ENCODE data around the gene GRID1.

Gene GRID1

GRCh38 chr10:85622425-85622824 lies 744.2 kb downstream of the GRID1 start:
- H3K27ac ChIP-seq = no peak overlapping the region
- no peaks in the 10 kb centered on the region for H3K9me3 ChIP-seq

GRCh38 chr10:85621562-85621961 lies 745.0 kb downstream of the GRID1 start:
- H3K4me1 ChIP-seq = no peaks in the 10 kb centered on the region
- H3K27ac ChIP-seq = no peak overlapping the region
- no peaks in the 10 kb centered on the region for H3K27me3 ChIP-seq
- no peak overlapping the region for H3K4me3 ChIP-seq
- H3K36me3 ChIP-seq = no peaks in the 10 kb centered on the region
- TF ChIP-seq CTCF (IDR thresholded peaks at IDR 0.05) = no peak
- no peak for DNase-seq
- H3K9me3 ChIP-seq = no peaks in the 10 kb centered on the region
- intact Hi-C loops (cut with DNase I; ENCODE audit: low total_unique reads) = no loop called here

More at GRCh38 chr10:85622425-85622824, 744.2 kb downstream of the GRID1 start:
- no peaks in the 10 kb centered on the region for H3K27me3 ChIP-seq
- no peak for TF ChIP-seq CTCF (IDR thresholded peaks at IDR 0.05)
- intact Hi-C loops (cut with DNase I; ENCODE audit: low total_unique reads) = no loop called here
- no peak for DNase-seq
- H3K36me3 ChIP-seq = no peaks in the 10 kb centered on the region
- H3K4me3 ChIP-seq = no peak overlapping the region
- no peaks in the 10 kb centered on the region for H3K4me1 ChIP-seq

- Histone ChIP-seq H3K9me3 (no peaks in the 10 kb centered on the region), H3K4me1 (no peaks in the 10 kb centered on the region), H3K27ac (no peak overlapping the region), H3K27me3 (no peaks in the 10 kb centered on the region), H3K36me3 (no peaks in the 10 kb centered on the region), H3K4me3 (no peak overlapping the region)
- intact Hi-C loops (cut with DNase I; ENCODE audit: low total_unique reads) = no loop called here
- no peak for TF ChIP-seq CTCF (IDR thresholded peaks at IDR 0.05)
- DNase-seq = no peak
Measured at GRCh38 chr10:85620807-85621206, 745.8 kb downstream of the GRID1 start.

GRCh38 chr10:85619832-85620231 lies 746.8 kb downstream of the GRID1 start:
- H3K9me3 ChIP-seq = no peaks in the 10 kb centered on the region
- H3K27me3 ChIP-seq = no peaks in the 10 kb centered on the region
- H3K36me3 ChIP-seq = no peaks in the 10 kb centered on the region
- no peaks in the 10 kb centered on the region for H3K4me1 ChIP-seq
- intact Hi-C loops (cut with DNase I; ENCODE audit: low total_unique reads) = no loop called here
- no peak for TF ChIP-seq CTCF (IDR thresholded peaks at IDR 0.05)
- no peak for DNase-seq
- H3K27ac ChIP-seq = no peak overlapping the region
- H3K4me3 ChIP-seq = no peak overlapping the region

- Histone ChIP-seq H3K27me3 (no peaks in the 10 kb centered on the region), H3K36me3 (no peaks in the 10 kb centered on the region), H3K4me1 (no peaks in the 10 kb centered on the region), H3K4me3 (no peak overlapping the region), H3K9me3 (no peaks in the 10 kb centered on the region), H3K27ac (no peak overlapping the region)
- DNase-seq = no peak
- intact Hi-C loops (cut with DNase I; ENCODE audit: low total_unique reads) = no loop called here
- no peak for TF ChIP-seq CTCF (IDR thresholded peaks at IDR 0.05)
Measured at GRCh38 chr10:85618841-85619240, 747.8 kb downstream of the GRID1 start.
